ENCODE measurements around the gene FCN1.

The FCN1 gene

DNA sequence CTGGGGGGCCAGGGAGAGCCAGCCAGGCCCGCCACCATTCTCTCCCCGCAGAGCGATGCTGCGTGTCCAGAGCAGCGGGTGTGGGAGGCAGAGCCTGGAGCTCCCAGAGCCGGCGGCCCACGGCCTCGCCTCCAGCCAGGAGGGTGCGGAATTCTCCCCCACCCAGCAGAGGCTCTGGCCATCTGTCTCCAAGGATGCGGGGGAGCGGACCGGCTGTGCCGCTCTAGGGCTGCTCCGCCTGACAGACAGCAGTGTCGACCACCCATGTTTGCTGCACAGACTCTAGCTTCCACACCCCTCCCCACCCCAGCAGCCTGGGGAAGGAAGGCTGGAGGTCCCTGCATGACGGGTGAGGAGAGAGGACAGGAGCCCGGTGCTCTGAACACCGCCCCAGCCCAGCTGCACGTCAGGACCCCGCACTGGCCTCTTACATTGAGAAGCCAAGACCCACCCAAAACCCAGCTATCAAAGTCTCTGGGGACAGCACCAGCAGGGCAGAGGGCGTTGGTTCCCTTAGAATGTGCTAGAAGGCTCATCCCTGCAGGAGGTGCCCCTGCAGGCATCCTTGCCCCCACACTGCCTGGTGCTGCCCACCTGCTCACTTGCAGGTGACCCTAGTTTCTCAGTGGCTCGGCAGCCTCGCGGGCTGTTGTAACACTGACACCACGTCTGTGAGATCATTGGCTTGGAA is 29.7 kb upstream of the FCN1 start:
- H3K9ac ChIP-seq (ENCODE audit: low read length): no peak overlapping the region
- no peaks in the 10 kb centered on the region for H3K36me3 ChIP-seq (ENCODE audit: control insufficient read depth, insufficient read depth, low read length)
- H3K4me1 ChIP-seq (ENCODE audit: control insufficient read depth, insufficient read depth, low read length): no peaks in the 10 kb centered on the region
- no peak overlapping the region for H3K4me3 ChIP-seq (ENCODE audit: low read length)
- no peak overlapping the region for H3K27ac ChIP-seq (ENCODE audit: low read depth, low read length)
- H3K27me3 ChIP-seq (ENCODE audit: control insufficient read depth, insufficient read depth, low read length): peaks cover 5% of the 10 kb centered on the region

DNA sequence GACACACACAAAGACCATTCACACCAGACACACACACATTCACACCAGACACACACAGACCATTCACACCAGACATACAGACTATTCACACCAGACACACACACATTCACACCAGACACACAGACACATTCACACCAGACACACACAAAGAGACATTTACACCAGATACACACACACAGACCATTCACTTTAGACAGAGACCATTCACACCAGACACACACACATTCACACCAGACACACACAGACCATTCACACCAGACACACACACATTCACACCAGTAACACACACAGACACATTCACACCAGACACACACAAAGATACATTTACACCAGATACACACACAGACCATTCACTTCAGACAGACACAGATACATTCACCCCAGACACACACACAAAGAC is 29.0 kb upstream of the FCN1 start:
- H3K36me3 ChIP-seq (ENCODE audit: control insufficient read depth, insufficient read depth, low read length): no peaks in the 10 kb centered on the region
- peaks cover 5% of the 10 kb centered on the region for H3K27me3 ChIP-seq (ENCODE audit: control insufficient read depth, insufficient read depth, low read length)
- no peak overlapping the region for H3K9ac ChIP-seq (ENCODE audit: low read length)
- no peak overlapping the region for H3K4me3 ChIP-seq (ENCODE audit: low read length)
- H3K4me1 ChIP-seq (ENCODE audit: control insufficient read depth, insufficient read depth, low read length): no peaks in the 10 kb centered on the region
- no peak overlapping the region for H3K27ac ChIP-seq (ENCODE audit: low read depth, low read length)

DNA sequence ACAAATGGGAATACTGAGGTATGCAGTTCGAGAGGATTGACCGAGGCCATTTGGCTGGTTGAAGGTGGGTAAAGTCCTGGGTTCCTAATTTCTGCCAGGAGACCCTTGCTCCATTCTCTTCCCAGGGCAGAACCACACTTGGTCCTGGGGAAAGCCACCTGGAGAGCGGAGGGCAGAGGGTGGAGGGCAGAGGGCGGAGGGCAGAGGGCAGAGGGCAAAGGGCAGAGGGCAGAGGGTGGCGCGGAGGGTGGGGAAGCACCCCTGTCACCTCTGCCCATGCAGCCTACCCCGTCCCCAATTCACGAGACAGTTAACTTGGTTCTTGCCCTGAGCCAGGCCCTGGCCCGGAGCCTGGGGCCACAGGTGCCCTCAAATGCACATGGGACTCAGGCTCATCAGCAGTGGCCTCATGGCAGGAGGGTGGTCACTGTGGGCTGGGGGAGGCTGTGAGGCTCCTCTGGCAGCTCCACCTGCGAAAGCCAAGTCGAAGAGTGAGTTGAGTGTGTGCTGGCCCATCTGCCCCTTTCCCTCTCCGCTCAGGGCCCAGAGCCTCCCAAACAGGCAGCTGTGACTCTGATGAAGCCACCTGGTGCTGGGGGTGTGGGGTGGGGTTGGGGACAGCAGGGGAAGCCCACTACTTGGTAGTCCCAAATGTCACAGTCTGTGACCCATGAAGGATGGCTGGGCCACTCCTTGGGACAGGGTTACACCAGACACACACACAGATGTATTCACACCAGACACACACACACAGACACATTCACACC is 28.0 kb upstream of the FCN1 start:
- H3K4me3 ChIP-seq (ENCODE audit: low read length): no peak overlapping the region
- no peak overlapping the region for H3K9ac ChIP-seq (ENCODE audit: low read length)
- no peak overlapping the region for H3K27ac ChIP-seq (ENCODE audit: low read depth, low read length)
- peaks cover 7% of the 10 kb centered on the region for H3K27me3 ChIP-seq (ENCODE audit: control insufficient read depth, insufficient read depth, low read length)
- no peaks in the 10 kb centered on the region for H3K4me1 ChIP-seq (ENCODE audit: control insufficient read depth, insufficient read depth, low read length)
- no peaks in the 10 kb centered on the region for H3K36me3 ChIP-seq (ENCODE audit: control insufficient read depth, insufficient read depth, low read length)

GRCh38 chr9:134944916-134945315 is 27.2 kb upstream of the FCN1 start:
- Histone ChIP-seq H3K4me1 (ENCODE audit: control insufficient read depth, insufficient read depth, low read length) (no peaks in the 10 kb centered on the region), H3K27ac (ENCODE audit: low read depth, low read length) (no peak overlapping the region), H3K27me3 (ENCODE audit: control insufficient read depth, insufficient read depth, low read length) (peaks cover 8% of the 10 kb centered on the region)

DNA sequence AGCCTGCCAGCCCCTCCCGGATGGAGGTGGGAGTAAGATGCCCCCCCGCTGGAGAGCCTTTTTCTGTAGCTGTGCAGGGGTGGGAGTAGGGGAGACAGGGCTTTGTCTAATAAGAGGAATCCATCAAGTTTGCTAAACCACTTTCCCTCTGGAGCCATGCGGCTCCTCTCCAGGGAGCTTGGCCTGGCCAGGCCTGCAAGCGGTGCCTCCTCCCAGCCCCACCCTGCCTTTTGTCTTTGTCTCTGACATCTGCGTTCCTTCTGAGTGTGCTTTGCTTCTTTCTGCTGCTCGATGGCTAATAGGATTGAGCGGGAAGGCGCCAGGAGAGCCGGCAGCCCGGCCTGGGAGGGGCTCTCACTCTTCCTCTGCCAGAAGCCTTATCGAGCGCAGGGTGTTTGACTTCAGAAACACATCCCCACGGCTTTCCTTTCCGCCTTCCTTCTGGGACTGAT is 26.7 kb upstream of the FCN1 start:
- no peaks in the 10 kb centered on the region for H3K4me1 ChIP-seq (ENCODE audit: control insufficient read depth, insufficient read depth, low read length)
- peaks cover 9% of the 10 kb centered on the region for H3K27me3 ChIP-seq (ENCODE audit: control insufficient read depth, insufficient read depth, low read length)
- no peak overlapping the region for H3K27ac ChIP-seq (ENCODE audit: low read depth, low read length)
- no peaks in the 10 kb centered on the region for H3K36me3 ChIP-seq (ENCODE audit: control insufficient read depth, insufficient read depth, low read length)
- no peak overlapping the region for H3K4me3 ChIP-seq (ENCODE audit: low read length)
- no peak overlapping the region for H3K9ac ChIP-seq (ENCODE audit: low read length)

More at GRCh38 chr9:134944916-134945315, 27.2 kb upstream of the FCN1 start:
- Histone ChIP-seq H3K9ac (ENCODE audit: low read length) (no peak overlapping the region), H3K36me3 (ENCODE audit: control insufficient read depth, insufficient read depth, low read length) (no peaks in the 10 kb centered on the region), H3K4me3 (ENCODE audit: low read length) (no peak overlapping the region)

- H3K27ac ChIP-seq (ENCODE audit: low read depth, low read length): no peak overlapping the region
- no peak overlapping the region for H3K9ac ChIP-seq (ENCODE audit: low read length)
- peaks cover 14% of the 10 kb centered on the region for H3K27me3 ChIP-seq (ENCODE audit: control insufficient read depth, insufficient read depth, low read length)
- H3K4me3 ChIP-seq (ENCODE audit: low read length): no peak overlapping the region
- no peaks in the 10 kb centered on the region for H3K4me1 ChIP-seq (ENCODE audit: control insufficient read depth, insufficient read depth, low read length)
- H3K36me3 ChIP-seq (ENCODE audit: control insufficient read depth, insufficient read depth, low read length): no peaks in the 10 kb centered on the region
These were observed 26.1 kb upstream of the FCN1 start for GRCh38 chr9:134943836-134944235.

GRCh38 chr9:134943411-134943810 is 25.7 kb upstream of the FCN1 start:
- no peaks in the 10 kb centered on the region for H3K36me3 ChIP-seq (ENCODE audit: control insufficient read depth, insufficient read depth, low read length)
- peaks cover 16% of the 10 kb centered on the region for H3K27me3 ChIP-seq (ENCODE audit: control insufficient read depth, insufficient read depth, low read length)
- no peak overlapping the region for H3K27ac ChIP-seq (ENCODE audit: low read depth, low read length)
- no peak overlapping the region for H3K9ac ChIP-seq (ENCODE audit: low read length)
- no peaks in the 10 kb centered on the region for H3K4me1 ChIP-seq (ENCODE audit: control insufficient read depth, insufficient read depth, low read length)
- no peak overlapping the region for H3K4me3 ChIP-seq (ENCODE audit: low read length)

- H3K4me1 ChIP-seq (ENCODE audit: control insufficient read depth, insufficient read depth, low read length): no peaks in the 10 kb centered on the region
- no peak overlapping the region for H3K9ac ChIP-seq (ENCODE audit: low read length)
- H3K4me3 ChIP-seq (ENCODE audit: low read length): no peak overlapping the region
- H3K27me3 ChIP-seq (ENCODE audit: control insufficient read depth, insufficient read depth, low read length): peaks cover 20% of the 10 kb centered on the region
- no peak overlapping the region for H3K27ac ChIP-seq (ENCODE audit: low read depth, low read length)
- no peaks in the 10 kb centered on the region for H3K36me3 ChIP-seq (ENCODE audit: control insufficient read depth, insufficient read depth, low read length)
These were observed 25.1 kb upstream of the FCN1 start for GRCh38 chr9:134942788-134943184.

- Histone ChIP-seq H3K9ac (ENCODE audit: low read length) (no peak overlapping the region), H3K36me3 (ENCODE audit: control insufficient read depth, insufficient read depth, low read length) (no peaks in the 10 kb centered on the region), H3K4me1 (ENCODE audit: control insufficient read depth, insufficient read depth, low read length) (no peaks in the 10 kb centered on the region), H3K27ac (ENCODE audit: low read depth, low read length) (no peak overlapping the region), H3K27me3 (ENCODE audit: control insufficient read depth, insufficient read depth, low read length) (peaks cover 23% of the 10 kb centered on the region), H3K4me3 (ENCODE audit: low read length) (no peak overlapping the region)
These were observed 24.5 kb upstream of the FCN1 start for GRCh38 chr9:134942011-134942787.

- H3K27me3 ChIP-seq (ENCODE audit: control insufficient read depth, insufficient read depth, low read length): peaks cover 26% of the 10 kb centered on the region
- H3K4me1 ChIP-seq (ENCODE audit: control insufficient read depth, insufficient read depth, low read length): no peaks in the 10 kb centered on the region
- H3K9ac ChIP-seq (ENCODE audit: low read length): no peak overlapping the region
- H3K36me3 ChIP-seq (ENCODE audit: control insufficient read depth, insufficient read depth, low read length): no peaks in the 10 kb centered on the region
- no peak overlapping the region for H3K4me3 ChIP-seq (ENCODE audit: low read length)
- no peak overlapping the region for H3K27ac ChIP-seq (ENCODE audit: low read depth, low read length)
These were observed 22.8 kb upstream of the FCN1 start for GRCh38 chr9:134940236-134941208.

DNA sequence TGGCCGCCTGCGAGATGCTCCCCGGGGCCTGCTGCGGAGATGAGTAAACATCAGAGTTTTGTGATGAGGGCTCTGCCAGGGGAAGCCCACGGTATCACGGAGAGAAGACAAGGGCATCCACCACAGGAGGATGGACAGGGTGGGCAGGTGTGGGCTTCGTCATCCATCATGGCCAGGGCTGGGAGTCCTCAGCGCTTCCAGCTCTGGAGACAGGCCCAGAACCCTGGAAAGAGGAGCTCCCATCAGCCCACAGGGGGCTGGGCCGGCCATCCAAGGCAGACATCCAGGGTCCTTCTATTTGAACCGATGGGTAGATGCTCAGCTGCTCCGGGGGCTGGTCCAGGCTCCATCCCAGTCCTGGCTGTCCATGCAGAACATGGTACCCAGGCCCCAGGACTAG is 22.1 kb upstream of the FCN1 start:
- Histone ChIP-seq H3K4me1 (ENCODE audit: control insufficient read depth, insufficient read depth, low read length) (no peaks in the 10 kb centered on the region), H3K4me3 (ENCODE audit: low read length) (no peak overlapping the region), H3K9ac (ENCODE audit: low read length) (no peak overlapping the region), H3K36me3 (ENCODE audit: control insufficient read depth, insufficient read depth, low read length) (no peaks in the 10 kb centered on the region), H3K27me3 (ENCODE audit: control insufficient read depth, insufficient read depth, low read length) (peaks cover 26% of the 10 kb centered on the region), H3K27ac (ENCODE audit: low read depth, low read length) (no peak overlapping the region)
